GM21737 (cell line): ENCODE measurements around the gene PCDH15.

ENCODE experiments used
- ATAC-seq: cut with Tn5 transposase; IDR thresholded peaks from one replicate; pipeline ENCODE4 v1.9.1; 2021; ENCODE audit warnings: mild to moderate bottlenecking, moderate library complexity; ENCODE audit not compliant: unreplicated experiment

PCDH15 gene

GRCh38 chr10:53894145-53894544 is 906.9 kb downstream of the PCDH15 start:
- no peak for ATAC-seq

GRCh38 chr10:53893061-53893460 is 908.0 kb downstream of the PCDH15 start:
- no peak for ATAC-seq

GRCh38 chr10:53886325-53887300 is 914.4 kb downstream of the PCDH15 start:
- ATAC-seq = no peak

- no peak for ATAC-seq
These were observed 936.2 kb downstream of the PCDH15 start for GRCh38 chr10:53864846-53865245.

- no peak for ATAC-seq
These were observed 948.4 kb downstream of the PCDH15 start for GRCh38 chr10:53852450-53853175.

GRCh38 chr10:53846809-53847208 is 954.2 kb downstream of the PCDH15 start:
- ATAC-seq = no peak

- ATAC-seq = no peak
These were observed 957.2 kb downstream of the PCDH15 start for GRCh38 chr10:53843736-53844362.

GRCh38 chr10:53841483-53842145 is 959.4 kb downstream of the PCDH15 start:
- no peak for ATAC-seq

GRCh38 chr10:53840653-53841052 is 960.4 kb downstream of the PCDH15 start:
- no peak for ATAC-seq

GRCh38 chr10:53839440-53840039 is 961.5 kb downstream of the PCDH15 start:
- ATAC-seq = no peak

- no peak for ATAC-seq
These were observed 964.4 kb downstream of the PCDH15 start for GRCh38 chr10:53836638-53837037.

- no peak for ATAC-seq
These were observed 967.1 kb downstream of the PCDH15 start for GRCh38 chr10:53833908-53834307.

- ATAC-seq = no peak
These were observed 973.8 kb downstream of the PCDH15 start for GRCh38 chr10:53827261-53827660.

GRCh38 chr10:53808677-53809372 is 992.2 kb downstream of the PCDH15 start:
- no peak for ATAC-seq

GRCh38 chr10:53786236-53786900 is 1014.7 kb downstream of the PCDH15 start:
- no peak for ATAC-seq

- no peak for ATAC-seq
These were observed 1029.3 kb downstream of the PCDH15 start for GRCh38 chr10:53771701-53772100.

- no peak for ATAC-seq
These were observed 1030.1 kb downstream of the PCDH15 start for GRCh38 chr10:53770903-53771302.

GRCh38 chr10:53765311-53765710 is 1035.7 kb downstream of the PCDH15 start:
- ATAC-seq = no peak

- no peak for ATAC-seq
These were observed 1046.3 kb downstream of the PCDH15 start for GRCh38 chr10:53754596-53755250.
